Stimulated activated CD8-positive, alpha-beta memory T cell treated with anti-CD3 and anti-CD28 coated beads, Interleukin-2, amount 100 ng/mL, for 48 hours (primary cell): ENCODE results near the gene TPSAB1.
"Not testable (repeated sequence)": the region's sequence is repeated elsewhere in the genome, so short reads cannot be mapped to it uniquely, and the experiment has no call there.

Experiments used
- DNase-seq, 2 donors: peaks; one replicate each; pipeline ENCODE4 v3.0.0-alpha.2; 2020; ENCODE audit warnings: low read depth in 2 of 2

TPSAB1 gene

GRCh38 chr16:1240436-1240835 is at the start of gene TPSAB1:
Gene TPSAB1 (plus strand): TSS chr16:1240705. CDS start chr16:1240939, 234 bp downstream.
- DNase-seq = not testable (repeated sequence)

DNA sequence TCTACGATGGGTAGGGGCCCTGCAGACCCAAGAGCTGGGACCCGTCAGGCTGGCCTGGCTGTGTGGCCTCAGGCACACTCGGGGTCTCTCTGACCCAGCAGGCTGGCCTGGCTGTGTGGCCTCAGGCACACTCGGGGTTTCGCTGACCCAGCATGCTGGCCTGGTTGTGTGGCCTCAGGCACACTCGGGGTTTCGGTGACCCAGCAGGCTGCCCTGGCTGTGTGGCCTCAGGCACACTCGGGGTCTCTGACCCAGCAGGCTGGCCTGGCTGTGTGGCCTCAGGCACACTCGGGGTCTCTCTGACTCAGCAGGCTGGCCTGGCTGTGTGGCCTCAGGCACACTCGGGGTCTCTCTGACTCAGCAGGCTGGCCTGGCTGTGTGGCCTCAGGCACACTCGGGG is 49.7 kb upstream of the TPSAB1 start:
- not testable (repeated sequence) for DNase-seq

GRCh38 chr16:1192384-1193073 is 48.0 kb upstream of the TPSAB1 start:
- no peak for DNase-seq

DNA sequence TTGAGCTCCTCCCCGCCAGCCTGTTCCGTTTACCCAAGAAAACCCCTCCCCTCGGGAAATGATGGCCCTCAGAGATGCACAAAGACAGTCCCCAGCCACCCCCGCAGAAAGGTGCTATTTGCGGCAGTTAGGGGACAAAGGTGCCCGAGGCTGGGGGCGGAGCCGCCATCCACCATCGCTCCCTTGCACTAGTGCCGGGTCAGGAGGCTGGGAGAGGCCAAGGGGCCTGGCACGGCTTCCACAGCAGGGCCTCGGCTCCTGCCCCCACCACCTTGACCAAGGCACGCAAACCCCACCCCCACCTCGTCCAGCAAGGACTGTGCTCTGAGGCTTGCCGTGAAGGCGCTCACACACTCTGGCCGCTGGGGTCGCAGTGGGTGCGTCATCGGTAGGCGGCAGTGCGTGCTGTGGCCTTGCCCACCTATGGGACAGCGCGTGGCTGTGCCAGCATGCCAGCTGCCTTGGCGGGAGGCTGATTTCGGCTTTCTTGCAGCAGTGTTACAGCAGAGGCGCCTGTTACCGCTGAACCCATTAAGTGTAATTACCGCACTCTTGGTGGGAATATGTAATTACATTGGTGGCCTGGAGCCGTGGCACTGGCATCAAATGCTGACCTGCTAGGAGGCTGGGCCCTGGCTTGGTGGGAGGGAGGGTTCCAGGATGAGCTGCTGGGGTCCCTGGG is 47.2 kb upstream of the TPSAB1 start:
- no peak for DNase-seq

GRCh38 chr16:1193825-1194581 is 46.5 kb upstream of the TPSAB1 start:
- no peak for DNase-seq

DNA sequence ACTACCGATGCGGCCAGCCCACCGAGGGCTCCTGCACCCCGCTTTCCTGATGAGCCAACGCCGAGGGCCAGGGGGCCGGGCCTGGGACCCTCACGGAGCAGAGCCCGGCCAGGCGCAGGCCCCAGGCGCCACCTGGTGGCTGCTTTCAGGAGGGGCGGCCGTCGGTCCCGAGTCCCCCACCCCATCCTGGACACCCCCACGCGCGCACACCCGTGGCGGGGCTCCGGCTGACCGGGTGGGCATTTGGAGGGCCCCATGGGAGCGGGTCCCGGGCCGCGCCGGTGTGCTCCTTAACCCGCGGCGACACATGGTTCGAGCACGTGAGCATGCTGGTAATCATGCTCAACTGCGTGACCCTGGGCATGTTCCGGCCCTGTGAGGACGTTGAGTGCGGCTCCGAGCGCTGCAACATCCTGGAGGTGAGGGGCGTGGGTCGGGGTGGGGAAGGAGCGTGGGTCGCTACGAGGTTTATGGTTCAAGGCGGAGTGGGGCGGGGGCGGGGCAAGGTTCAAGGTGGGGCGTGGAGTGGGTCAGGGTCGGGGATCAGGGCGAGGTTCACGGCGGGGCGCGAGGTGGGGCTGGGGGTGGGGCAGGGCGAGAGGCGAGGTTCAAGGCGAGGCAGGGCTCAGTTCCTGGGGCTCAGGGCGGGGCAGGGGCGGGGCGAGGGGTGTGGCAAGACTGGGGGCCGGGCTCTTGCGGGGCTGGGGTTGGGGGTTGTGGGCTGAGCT is 45.7 kb upstream of the TPSAB1 start:
- peak in 1 of 2 donors; percentile 13 for DNase-seq

DNA sequence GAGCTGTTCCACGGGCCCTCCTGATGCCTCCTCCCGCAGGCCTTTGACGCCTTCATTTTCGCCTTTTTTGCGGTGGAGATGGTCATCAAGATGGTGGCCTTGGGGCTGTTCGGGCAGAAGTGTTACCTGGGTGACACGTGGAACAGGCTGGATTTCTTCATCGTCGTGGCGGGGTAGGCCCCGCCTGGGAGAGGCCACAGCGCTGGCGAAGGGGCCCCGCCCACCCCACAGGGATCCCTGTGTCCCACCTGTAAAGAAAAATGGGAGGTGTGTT is 45.2 kb upstream of the TPSAB1 start:
- no peak for DNase-seq

DNA sequence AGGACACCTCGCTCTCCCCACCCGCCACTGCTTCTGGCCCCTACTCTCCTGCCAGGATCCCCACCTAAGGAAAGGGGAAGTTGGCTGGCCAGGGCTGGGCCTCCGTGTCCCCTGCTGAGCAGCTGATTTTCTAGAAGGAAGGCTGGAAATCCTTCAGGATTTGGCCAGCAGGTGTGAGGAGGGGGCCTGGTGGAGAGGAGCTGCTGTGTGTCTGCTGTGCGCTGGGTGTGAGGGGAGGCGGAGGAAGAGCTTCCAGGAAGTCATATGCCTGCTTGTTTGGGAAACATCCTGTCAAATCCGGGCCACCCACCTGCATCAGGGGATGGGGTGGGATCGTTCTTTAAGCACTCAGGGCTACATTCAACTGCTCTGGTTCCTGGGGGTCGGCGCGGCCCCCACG is 44.0 kb upstream of the TPSAB1 start:
- DNase-seq = no peak

DNA sequence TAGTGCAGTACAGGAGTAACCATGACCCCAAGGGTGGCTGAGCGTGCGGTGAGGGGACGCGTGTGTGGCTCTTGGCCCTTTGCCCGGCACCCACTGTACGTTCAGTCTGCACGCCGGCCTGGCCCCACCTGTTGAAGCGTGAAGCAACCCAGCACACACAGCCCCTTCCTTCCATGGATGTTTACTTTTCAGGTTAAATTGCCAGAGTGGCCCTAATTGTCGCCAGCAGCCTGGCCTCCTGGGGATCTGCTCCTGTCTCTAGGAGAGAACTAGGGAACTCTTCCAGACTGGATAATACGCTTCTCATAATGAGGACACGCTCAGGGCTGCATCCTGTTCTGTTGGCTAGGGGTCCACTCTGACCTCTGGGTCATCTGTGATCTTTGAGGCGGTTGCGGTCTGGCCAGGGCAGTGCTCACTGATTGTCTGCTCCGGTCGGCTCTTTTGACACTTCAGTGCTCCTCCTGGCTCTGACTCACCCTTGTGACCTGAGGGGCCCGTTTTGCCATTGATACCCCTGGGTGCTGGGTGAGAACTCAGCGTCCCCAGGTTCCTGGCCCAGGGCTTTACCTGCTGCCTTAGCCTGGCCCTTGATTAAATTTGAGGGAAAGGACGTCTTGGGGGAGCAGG is 43.2 kb upstream of the TPSAB1 start:
- DNase-seq = no peak

GRCh38 chr16:1198194-1198593 is 42.3 kb upstream of the TPSAB1 start:
- DNase-seq = no peak

- DNase-seq = not testable (repeated sequence)
Measured at GRCh38 chr16:1198671-1199346, 41.7 kb upstream of the TPSAB1 start.

DNA sequence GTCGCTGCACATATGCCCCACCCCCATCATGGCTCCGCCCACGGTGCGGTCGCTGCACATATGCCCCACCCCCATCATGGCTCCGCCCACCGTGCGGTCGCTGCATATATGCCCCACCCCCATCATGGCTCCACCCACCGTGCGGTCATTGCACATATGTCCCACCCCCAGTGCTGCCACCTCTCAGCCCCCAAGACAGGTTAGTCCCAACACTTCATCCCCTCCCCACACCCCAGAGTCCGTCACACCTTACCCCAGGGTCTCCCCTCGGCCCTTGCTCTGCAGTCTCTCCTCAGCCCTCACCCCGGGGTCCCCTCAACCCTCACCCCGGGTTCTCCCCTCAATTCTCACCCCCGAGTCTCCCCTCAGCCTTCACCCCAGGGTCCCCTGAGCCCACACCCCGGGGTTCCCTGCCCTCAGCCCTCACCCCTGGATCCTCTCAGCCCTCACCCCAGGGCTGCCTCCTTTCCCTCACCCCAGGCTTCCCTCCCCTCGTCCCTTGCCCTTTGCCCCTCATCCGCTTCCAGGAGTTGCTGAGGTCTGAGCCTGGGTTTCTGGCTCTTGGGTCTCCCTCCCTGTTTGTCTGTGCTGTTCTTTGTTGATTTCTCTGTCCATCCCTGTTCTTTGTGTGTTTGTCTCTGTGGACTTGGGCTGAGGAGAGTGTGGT is 41.0 kb upstream of the TPSAB1 start:
- DNase-seq = no peak

DNA sequence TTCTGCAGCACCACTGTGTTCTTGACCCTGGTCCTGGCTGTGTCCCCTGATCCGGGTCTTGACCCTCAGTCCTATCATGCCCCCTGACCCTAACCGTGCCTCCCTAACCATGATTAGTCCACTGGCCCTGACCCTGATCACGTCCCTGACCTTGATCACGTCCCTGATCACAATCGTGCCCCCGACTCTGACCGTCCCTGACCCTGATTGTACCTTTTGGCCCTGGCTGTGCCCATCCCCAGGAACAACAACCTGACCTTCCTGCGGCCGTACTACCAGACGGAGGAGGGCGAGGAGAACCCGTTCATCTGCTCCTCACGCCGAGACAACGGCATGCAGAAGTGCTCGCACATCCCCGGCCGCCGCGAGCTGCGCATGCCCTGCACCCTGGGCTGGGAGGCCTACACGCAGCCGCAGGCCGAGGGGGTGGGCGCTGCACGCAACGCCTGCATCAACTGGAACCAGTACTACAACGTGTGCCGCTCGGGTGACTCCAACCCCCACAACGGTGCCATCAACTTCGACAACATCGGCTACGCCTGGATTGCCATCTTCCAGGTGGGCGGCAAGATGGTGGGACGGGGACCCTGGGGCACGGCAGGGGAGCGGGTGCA is 40.4 kb upstream of the TPSAB1 start:
- no peak for DNase-seq

DNA sequence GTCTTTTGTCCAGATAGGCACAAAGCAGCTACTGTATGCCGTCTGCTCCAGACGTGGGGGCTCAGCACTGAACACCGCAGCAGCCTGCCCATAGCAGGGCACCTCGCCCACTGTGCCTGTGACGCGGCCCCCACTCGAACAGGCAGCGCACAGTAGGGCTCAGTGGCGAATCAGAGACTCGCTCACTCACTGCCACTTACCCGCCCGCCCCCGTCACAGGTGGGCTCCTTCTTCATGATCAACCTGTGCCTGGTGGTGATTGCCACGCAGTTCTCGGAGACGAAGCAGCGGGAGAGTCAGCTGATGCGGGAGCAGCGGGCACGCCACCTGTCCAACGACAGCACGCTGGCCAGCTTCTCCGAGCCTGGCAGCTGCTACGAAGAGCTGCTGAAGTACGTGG is 39.1 kb upstream of the TPSAB1 start:
- no peak for DNase-seq

DNA sequence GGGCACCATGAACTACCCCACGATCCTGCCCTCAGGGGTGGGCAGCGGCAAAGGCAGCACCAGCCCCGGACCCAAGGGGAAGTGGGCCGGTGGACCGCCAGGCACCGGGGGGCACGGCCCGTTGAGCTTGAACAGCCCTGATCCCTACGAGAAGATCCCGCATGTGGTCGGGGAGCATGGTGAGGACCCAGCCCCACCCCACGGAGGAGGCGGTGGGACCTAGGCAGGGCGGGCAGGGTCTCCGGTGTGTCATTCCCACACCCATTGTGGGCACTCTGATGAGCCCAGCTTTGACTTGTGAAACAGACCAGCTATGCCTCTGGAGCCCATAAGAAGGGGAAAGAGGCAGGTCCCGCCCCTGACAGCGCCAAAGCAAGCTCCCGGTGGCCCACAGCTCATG is 38.2 kb upstream of the TPSAB1 start:
- no peak for DNase-seq

DNA sequence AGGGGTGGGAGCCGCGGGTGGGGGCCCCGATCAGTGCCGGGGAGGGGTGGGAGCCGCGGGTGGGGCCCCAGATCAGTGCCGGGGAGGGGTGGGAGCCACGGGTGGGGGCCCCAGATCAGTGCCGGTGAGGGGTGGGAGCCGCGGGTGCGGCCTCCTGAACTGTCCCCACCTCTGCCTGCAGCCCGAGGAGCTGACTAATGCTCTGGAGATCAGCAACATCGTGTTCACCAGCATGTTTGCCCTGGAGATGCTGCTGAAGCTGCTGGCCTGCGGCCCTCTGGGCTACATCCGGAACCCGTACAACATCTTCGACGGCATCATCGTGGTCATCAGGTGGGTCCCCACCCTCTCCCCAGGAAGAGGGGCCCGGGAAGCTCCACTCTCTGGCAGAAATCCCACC is 35.6 kb upstream of the TPSAB1 start:
- no peak for DNase-seq

GRCh38 chr16:1206326-1206725 is 34.2 kb upstream of the TPSAB1 start:
- DNase-seq = no peak

GRCh38 chr16:1206786-1207185 is 33.7 kb upstream of the TPSAB1 start:
- no peak for DNase-seq

GRCh38 chr16:1208239-1208830 is 32.2 kb upstream of the TPSAB1 start:
- no peak for DNase-seq

- DNase-seq = no peak
Measured at GRCh38 chr16:1209081-1209480, 31.4 kb upstream of the TPSAB1 start.
